NCI-H2196 (cell line): ENCODE data around the gene SFSWAP.
A peak's percentile ranks its signal among the peaks of the same experiment; 100 is the strongest.
"Not testable (repeated sequence)": the region's sequence is repeated elsewhere in the genome, so short reads cannot be mapped to it uniquely, and the experiment has no call there.

ENCODE experiments used
- DNase-seq: peaks from one replicate; lab custom pipeline; 2025; ENCODE audit not compliant: unreplicated experiment; lab: John Stamatoyannopoulos, UW

Gene SFSWAP

DNA sequence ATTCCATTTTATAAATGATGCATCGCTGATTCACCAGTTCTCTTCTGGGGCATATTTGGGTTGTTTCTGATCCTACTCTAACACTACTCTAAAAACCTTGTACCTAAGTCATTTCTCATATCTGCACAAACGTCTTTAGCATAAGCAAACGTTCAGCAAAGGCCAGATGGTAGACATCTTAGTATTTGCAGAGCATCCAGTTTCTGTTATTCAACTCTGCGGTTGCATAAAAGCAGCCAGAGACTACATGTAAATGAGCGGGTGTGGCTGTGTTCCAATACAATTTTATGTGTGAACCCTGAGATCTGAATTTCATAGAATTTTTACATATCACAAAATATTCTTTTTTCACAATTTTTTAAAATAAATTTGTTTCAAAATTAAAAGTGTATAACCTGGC is 94.5 kb downstream of the SFSWAP start:
- no peak for DNase-seq

DNA sequence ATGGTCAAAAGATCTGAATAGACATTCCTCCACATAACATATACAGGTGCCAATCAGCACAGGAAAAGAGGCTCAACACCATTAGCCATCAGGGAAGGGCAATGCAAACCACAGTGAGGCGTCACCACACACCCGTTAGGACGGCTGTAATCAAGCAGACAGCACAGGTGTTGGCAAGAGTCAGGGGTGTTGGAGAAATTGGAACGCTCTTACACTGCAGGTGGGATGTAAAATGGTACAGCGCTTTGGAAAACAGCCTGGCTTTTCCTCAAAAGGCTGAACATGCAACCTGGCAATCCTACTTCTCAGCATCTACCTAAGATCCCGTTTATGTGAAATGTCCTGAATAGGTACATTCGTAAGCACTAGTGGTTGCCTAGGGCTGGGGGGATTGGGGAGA is 95.8 kb downstream of the SFSWAP start:
- DNase-seq, result no peak

DNA sequence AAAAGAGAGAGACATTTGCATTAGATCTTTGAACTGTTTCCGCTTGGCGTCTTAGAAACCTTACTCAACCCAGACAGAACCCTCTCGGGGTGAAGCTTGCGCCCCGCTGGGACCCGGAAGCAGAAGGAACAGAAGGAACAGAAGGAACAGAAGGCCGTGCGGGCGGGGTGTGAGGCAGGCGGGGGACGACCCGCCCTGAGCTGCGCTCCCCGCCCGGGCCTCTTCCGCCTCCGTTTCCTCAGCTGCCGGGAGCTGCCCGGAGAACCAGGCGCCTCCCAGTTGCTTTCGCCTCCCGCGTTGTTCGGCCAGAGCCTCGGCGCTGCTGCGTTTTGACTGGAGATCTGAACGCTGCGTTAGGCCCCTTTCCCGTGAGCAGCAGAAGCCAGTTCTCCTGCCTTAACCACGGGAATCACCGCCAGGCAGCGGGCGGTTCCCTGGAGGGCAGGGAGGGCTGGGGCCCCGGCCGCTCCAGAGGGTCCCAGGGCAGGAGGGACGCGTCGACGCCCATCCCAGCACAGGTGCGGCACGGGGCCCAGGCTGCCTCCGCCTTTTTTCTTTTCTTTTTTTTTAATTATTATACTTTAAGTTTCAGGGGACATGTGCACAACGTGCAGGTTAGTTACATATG is 98.0 kb downstream of the SFSWAP start:
- DNase-seq, result no peak

DNA sequence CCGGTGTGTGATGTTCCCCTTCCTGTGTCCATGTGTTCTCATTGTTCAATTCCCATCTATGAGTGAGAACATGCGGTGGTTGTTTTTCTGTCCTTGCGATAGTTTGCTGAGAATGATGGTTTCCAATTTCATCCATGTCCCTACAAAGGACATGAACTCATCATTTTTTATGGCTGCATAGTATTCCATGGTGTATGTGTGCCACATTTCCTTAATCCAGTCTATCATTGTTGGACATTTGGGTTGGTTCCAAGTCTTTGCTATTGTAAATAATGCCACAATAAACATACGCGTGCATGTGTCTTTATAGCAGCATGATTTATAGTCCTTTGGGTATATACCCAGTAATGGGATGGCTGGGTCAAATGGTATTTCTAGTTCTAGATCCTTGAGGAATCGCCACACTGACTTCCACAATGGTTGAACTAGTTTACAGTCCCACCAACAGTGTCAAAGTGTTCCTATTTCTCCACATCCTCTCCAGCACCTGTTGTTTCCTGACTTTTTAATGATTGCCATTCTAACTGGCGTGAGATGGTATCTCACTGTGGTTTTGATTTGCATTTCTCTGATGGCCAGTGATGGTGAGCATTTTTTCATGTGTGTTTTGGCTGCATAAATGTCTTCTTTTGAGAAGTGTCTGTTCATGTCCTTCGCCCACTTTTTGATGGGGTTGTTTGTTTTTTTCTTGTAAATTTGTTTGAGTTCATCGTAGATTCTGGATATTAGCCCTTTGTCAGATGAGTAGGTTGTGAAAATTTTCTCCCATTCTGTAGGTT is 98.8 kb downstream of the SFSWAP start:
- DNase-seq, result not testable (repeated sequence)

DNA sequence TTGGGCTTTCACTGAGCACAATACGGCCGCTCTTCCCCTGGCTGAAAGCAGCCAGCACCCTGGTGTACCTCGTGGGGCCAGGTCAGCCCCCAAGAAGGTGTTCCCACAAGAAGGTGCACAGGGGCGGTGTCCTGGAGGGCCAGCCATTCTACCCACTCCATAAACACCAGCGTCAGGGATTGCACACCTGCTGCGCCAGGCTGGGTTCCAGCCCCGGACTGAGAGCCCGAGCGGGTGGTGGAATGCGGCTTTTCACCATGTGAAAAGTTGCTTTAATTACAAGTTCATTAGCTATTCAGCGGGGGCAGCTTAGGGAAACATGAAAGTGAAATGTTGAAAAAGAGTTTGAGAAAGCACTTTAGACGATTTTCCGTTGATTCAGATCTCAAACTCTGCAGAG is 99.8 kb downstream of the SFSWAP start:
- no peak for DNase-seq

DNA sequence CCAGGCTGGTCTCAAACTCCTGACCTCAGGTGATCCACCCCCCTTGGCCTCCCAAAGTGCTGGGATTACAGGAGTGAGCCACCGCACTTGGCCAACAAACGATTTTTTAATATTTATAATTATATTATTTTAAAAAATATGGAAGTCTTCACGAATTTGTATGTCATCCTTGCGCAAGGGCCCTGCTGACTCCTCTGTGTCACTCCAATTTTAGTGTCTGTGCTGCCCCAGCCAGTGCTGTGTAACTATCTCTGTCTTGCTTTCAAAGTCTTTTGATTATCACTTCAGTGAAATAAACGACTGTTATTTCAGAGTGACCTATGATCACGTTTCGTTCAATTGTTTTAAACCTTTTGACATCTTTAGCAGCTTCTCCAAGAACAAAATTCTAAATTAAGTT is 104.2 kb downstream of the SFSWAP start:
- DNase-seq, result no peak

DNA sequence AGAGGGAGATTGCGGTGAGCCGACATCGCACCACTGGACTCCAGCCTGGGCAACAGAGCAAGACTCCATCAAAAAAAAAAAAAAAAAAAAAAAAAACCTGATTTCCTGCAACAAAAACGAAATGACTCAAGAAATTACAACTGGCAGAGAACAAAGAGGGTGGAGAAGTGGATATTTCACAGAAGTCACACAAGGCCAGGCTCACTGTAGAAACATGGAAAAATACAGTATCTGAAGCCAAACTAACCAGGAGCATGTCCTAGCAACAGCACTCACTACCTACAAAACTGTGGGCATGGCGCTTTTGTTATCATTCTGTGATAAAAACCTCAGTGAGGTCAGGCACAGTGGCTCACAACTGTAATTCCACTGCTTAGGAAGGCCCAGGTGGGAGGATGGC is 105.6 kb downstream of the SFSWAP start:
- no peak for DNase-seq

DNA sequence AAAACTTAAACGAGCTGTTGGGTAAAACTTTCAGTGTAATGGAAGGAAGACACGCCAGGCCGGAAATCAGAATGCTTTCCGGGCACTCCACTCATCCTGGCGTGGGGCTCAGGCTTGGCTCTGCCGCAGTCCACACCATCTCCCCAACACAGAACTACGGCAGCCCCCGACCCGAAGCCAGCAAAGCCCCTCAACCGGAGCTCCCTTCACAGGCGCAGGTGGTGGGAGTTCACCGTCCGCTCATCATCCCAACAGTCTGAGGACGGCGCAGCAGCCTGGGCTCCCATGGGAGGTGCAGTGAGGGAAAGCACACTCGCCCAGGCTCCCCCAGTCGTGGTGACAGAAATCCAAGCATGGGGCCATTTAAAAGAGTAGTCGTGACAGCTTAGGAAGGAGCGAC is 106.4 kb downstream of the SFSWAP start:
- DNase-seq, result no peak

DNA sequence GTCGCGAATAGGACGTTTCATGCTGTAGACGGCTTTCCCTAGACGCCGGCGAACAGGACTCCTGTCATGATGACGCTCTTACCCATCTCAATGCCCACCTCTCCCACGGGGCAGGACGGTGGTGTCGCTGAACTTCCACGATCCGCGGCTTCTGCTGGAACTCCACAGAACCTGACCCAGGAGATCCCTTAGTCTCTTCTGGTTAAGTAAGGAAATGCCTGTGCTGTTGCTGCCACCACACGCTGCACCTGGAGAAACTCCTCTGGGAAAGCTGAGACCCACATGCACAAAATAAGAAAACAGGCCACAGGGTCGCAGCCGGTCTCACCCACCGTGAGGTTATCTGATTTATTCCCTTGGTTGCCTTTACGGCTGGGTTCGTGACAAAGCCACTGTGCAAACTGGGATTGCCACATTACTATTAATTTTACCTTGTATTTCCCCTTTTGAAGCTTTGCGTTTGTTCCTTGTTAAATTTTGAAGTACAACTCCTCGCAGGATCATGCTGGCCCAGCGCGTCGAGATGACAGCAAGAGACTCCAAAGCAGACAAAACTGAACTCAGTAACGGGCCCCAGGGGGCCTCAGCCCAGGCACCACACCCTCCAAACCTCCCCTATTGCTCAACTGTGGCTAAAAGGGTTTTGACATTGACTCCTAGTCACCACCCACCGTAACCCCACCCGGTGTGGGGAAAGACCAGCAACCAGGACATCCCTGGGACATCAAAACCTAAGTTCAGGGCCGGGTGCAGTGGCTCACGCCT is 108.1 kb downstream of the SFSWAP start:
- DNase-seq, result no peak

DNA sequence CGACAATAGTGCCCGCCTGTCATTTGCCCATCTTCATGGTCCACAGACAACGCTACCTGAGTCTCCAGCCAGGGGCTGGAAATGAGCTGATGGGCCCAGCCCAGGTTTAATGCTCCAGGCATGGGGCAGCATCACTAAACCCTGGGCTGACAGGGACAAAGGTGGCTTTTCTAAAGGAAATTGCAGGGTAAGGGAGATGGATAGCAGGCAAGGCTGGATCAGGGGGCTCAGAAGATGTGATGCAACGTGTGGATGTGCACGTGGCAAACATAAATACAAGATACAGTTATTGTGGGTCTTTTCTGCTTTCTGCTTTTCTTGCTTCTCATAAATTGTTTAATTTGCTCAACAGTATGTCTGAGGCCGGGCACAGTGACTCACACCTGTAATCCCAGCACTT is 113.6 kb downstream of the SFSWAP start:
- DNase-seq, result no peak

DNA sequence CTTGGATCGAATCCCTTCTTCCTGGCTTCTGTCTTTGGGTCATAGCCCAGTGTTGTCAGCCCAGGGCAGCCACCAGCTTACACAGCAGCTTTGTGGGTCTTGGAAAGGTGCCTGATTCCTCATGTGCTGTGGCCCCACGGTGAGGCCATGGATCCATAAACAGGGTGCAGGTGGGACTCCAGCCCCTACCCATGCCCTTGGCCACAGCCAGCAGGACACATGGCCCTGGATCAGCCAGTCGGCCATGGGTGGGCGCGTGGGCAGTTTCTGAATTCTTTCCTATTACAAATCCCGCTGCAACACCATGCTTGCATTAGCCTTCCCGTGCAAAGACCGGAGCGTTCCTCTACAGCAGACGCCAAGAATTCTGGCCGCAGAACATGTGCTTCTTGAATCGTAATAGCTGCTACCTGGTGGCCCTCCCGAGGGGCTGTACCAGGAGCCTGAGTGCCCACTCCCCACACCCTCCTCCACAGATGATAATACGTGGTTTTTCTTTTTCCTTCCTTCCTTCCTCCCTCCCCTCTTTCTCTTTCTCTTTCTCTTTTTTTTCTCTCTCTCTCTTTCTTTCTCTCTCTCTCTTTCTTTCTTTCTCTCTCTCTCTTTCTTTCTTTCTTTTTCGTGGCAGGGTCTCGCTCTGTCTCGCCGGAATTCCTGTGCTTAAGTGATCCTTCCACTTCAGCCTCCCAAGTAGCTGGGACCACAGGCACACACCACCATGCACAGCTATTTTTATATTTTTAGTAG is 114.4 kb downstream of the SFSWAP start:
- DNase-seq, result peak; percentile 5

DNA sequence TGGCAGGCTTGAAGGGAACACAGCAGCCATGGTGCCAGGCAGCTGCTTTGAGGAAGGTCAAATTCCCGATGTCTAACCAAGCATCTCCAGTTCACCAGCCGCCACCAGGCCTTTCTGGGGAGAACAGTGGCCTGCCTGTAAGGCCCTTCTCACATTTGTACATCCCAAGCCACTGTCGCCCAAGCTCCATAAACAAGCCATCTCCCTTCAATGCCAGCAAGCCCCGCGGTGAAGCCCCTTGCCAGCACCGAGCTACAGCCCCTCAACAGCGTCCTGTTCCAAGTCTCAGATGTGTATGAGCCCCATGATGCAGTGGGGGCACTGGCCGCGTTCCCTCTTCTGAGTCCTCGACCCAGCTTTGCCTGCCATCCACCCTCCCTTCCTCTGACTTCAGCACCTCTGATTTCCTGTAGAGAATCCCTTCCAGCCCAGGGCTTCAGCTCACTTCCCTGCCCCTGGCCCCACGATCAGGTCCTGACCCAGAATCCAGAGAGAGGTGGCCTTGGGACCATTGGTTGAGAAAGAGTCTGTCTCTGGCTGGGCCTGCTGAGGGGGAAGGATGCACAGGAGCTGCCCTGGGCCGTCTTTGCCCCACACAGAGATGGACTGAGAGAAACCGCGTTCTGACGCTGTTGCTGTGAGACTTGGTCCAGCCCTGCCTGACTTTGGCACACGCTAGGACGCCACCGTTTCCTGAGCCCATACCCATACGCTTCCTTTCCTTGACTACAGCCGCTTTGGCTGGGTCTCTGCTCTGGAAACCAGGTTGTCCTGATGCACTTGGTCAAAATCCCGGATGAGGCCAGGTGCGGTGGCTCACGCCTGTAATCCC is 115.4 kb downstream of the SFSWAP start:
- no peak for DNase-seq

DNA sequence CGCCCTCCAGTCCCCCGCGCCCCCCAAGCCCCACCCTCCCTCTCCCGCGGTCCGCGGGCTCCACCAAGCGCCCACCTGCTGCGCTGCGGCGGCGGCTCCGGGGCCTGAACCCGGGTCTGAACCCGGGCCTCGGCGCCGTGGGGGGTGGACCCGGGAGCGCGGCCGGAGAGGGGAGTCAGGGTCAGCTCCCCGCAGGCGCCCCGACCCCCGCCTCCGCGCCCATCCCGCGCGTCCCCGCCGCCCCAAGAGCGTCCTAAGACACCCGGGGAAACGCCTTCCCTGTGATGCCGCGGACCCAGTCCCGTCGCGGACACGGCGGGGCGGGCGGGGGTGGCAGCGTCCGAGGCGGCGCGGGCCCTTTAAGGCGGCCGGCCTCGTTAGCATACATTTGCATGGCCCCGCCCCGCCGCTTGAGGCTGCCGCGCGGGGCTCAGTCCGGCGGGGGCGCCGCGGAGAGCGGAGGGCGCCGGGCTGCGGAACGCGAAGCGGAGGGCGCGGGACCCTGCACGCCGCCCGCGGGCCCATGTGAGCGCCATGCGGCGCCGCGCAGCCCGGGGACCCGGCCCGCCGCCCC is 117.2 kb downstream of the SFSWAP start, which contains the start of gene MMP17:
MMP17 (plus strand) TSS at position 433 of the 574 bp plus-strand sequence; CDS start at position 535, 102 bp downstream.
- DNase-seq, result peak; percentile 65

DNA sequence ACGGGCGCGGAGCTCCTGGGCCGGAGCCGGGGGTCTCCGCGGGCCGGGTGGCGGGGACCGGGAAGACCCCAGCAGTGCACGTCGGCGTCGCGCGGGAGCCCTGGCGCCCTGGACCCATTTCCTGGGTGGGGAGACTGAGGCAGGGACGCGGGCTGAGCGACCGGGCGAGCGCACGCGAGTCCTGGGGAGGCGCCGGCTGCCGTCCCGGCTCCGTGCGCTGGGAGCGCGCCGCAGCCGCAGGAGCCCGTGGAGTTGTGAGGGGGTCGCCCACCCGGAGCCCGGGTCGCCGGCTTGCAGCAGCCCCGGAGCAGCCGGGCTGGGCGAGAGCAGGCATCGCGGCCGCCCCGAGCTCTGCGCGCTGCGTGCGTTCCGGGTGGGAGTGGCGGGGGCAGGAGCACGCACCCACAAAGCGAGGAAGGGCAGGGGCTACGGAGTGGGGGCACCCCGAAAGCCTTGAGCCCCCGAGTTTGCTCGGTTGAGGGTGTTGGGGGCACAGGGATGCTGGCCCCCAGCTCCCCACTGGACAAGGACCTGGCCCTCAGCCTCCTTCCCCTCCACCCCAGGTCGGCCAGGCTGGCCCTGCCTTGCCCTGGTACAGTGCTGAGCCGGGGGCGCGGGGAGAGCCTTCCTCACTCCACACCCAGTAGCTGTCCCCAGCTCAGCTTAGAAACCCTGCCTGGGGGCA is 117.9 kb downstream of the SFSWAP start:
- no peak for DNase-seq

DNA sequence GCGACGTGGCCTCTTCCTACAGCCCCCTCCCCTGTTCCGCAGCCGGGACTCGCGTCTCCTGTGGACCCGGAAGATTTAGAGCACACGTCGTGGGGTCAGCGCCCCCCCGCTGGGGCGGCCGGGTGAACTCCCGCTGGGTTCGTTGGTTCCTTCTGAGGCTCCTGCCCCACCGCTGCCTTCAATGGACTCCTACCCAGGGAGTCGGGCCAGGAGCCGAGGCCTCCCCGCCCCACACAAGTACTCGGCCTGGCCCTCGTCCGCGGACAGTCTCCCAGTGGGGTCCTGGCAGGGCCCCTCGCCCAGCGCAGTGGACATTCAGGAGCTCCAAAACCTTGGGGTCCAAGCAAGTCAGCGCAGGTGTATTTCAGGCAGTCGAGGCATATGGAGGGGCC is 118.5 kb downstream of the SFSWAP start:
- no peak for DNase-seq

DNA sequence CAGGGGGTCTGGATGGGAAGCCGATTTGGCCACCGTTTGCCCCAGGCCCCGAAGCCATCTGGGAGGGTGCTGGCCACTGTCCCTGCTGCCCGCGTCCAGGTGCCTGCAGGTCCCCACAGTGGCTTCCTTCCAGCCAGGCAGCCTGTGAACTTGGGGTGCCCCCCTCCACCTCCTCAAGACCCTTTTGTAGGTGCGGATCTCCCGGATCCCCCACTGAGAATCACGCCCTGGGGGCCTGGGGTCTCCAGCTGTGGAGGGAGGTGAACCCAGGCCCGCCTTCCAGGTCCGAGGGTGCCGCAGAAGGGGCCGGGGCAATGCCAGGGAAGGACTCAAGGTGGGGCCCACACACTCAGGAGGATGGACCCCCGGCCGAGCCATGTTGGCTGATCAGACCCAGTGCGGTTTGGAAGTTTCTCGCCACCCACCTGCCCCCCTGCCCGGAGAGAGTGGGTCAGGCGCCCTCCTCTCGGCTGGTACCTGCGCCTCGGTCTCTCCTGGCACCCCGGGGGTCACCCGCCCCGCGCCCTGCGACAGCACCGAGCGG is 119.0 kb downstream of the SFSWAP start:
- no peak for DNase-seq

DNA sequence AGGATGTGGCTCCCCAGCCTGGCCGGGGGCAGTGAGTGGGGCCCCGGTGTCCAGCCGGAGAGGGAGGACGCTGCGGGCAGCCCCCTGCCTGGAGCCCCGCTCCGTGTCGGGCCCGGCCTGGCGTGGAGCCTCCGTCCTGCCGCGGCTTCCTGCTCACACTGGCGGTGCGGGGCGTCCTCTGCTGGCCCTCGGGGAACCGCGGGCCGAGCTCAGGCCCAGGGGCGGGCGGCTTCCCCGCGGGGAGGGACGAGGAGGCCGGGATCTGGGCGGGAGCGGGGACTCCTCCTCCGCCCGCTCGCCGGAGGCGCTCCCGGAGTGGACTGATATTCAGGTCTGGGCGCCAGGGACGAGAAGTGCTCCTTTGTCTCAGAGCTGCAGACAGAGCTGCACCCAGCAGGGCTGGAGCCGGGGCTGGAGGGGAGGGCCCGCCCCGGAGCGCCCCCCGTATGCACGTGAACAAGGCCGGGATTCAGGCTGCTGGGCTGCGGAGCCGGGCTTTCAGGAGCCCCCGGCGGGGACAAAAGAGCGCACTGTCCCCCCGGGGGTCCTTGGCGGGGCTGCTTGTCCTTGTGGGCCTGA is 119.5 kb downstream of the SFSWAP start:
- peak; percentile 89 for DNase-seq

DNA sequence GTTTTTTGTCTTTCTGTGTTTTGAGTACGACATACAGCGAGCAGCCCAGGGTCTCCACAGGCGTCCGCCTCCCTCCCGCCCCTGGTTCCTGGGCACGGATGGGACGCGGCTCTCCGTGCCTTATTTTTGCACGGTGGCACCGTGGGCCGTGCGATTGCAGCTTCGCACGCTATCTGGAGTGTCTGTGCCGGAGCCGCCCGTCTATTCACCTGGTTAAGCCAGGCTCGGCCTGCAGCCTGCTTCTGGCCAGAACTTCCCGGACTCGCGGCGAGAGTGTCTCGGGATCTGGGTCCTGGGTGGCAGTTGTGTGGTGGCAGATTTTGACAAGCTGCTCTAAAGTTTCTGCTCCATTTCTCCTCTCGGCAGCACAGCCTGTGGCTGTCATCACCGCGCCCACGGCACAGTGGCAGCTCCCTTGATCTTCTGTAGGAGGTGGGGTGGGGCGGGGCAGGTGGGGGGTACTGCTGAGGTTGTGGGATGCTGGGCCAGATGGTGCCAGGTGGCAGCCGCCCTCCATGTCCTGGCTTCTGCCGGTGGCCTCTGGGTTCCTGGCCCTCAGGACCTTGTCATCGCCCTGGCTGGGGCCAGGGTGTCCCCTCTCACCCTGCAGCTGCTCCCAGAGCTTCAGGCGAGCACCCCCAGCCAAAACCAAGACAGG is 120.2 kb downstream of the SFSWAP start:
- peak; percentile 18 for DNase-seq
